Measurements from ENCODE around the gene TARDBP.
"Not testable (repeated sequence)": the region's sequence is repeated elsewhere in the genome, so short reads cannot be mapped to it uniquely, and the experiment has no call there.

TARDBP gene

GRCh38 chr1:11044086-11044848 lies 31.8 kb downstream of the TARDBP start:
- FAIRE-seq: no peak

GRCh38 chr1:11044849-11045427 lies 32.5 kb downstream of the TARDBP start:
- FAIRE-seq: no peak

GRCh38 chr1:11045428-11046269 lies 33.2 kb downstream of the TARDBP start:
- FAIRE-seq: no peak

DNA sequence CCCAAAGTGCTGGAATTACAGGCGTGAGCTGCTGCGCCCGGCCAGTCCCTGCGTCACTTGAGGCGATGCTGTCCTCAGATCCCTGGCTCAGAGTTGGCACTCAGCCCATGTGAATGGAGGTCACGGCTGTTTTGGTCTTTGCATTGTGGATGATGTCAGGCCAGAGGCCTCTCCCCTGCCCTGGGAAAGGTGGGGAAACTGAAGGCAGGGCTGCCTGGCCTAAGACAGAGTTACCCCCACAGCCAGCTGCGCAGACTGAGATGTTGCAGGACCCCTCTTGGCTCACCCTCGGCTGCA lies 33.8 kb downstream of the TARDBP start:
- no peak for FAIRE-seq

DNA sequence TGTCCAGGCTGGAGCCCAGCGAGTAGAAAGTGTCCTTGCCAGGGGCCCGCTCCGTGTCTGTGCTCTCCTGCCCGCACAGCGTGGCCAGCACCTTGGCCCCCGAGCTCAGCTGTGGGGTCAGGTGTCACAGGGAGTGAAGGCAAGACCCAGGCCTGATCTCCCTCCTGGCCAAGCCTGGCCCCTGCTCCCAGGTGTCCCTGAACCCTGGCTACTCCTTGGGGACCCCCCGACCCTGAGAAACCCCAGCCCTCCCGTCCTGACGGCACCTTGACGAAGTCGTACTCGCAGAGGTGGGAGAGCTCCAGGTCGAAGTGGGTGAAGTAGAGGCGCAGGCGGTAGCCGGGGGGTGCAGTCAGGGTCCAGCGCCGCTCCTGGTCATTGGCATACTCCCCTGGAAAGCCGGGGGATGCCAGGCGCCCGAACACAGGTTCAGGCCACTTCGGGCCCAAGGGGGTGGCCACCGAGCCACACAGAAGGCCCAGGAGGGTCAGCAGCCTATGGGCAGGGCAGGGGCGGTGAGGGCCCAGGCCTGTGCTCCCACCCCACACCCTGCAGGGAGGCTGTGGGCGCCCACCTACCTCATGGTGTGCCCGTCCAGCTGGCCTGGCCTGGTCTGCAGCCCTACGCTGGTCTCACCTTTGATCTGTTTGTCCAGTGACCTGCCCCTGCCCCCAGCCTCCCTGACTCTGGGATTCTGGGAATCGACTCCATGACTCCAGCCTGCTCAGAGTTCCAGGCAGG lies 34.3 kb downstream of the TARDBP start, which contains the start of gene MASP2:
TSS of gene MASP2 (minus strand) at position 615 of the 741 bp plus-strand sequence. CDS start at position 583, 32 bp downstream.
- FAIRE-seq: no peak

DNA sequence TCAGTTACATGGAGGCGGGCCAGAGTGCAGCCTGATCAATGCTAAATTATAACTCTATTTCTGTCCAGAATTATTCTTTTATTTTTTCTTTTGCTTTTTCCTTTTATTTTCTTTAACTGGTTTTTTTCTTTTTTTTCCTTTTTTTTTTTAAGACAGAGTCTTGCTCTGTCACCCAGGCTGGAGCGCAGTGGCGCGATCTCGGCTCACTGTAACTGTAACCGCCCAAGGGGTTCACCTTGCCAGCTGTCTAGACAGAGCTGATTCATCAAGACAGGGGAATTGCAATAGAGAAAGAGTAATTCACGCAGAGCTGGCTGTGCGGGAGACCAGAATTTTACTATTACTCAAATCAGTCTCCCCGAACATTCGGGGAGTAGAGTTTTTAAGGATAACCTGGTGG lies 38.7 kb downstream of the TARDBP start:
- not testable (repeated sequence) for FAIRE-seq

GRCh38 chr1:11051781-11052511 lies 39.5 kb downstream of the TARDBP start:
- no peak for FAIRE-seq

GRCh38 chr1:11052839-11053757 lies 40.6 kb downstream of the TARDBP start:
- FAIRE-seq: no peak

DNA sequence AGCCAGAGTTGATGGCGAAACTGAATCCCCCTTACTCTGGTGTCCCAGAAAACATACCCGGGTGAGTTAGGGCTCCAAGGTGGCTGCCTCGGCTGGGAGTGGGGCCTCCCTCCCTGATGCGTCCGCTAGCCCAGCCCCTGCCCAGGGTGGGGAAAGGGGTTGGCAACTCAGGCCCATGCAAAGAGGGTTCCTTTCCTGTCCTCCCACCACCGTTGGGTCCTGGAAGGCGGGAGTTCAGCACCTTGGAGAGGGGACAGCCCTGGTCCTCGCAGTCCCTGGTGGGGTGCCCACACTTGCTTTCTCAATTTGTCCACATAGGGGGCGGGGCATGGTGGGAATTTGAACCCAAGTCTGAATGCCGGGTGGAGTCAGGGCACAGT lies 41.3 kb downstream of the TARDBP start:
- FAIRE-seq: no peak

- no peak for FAIRE-seq
Measured at GRCh38 chr1:11054181-11054580, 41.7 kb downstream of the TARDBP start.

- FAIRE-seq: no peak
Measured at GRCh38 chr1:11054666-11055065, 42.2 kb downstream of the TARDBP start.

- FAIRE-seq: no peak
Measured at GRCh38 chr1:11055676-11056075, 43.2 kb downstream of the TARDBP start.

GRCh38 chr1:11056504-11056903 lies 44.0 kb downstream of the TARDBP start:
- no peak for FAIRE-seq

DNA sequence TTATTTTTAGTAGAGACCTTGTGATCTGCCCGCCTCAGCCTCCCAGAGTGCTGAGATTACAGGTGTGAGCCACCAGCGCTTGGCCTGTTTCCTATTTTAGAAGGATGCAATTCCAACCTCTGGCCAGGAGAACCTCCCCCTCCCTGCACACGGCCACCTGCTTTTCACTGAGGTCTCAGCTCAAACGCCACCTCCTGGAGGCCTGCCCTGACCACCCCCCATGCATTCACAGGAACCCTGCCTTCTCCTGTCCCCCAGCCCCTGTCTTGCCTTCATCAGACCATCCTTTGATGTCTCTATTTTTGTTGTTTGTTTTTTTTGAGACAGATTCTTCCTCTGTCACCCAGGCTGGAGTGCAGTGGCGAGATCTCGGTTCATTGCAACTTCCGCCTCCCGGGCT lies 45.0 kb downstream of the TARDBP start:
- no peak for FAIRE-seq

GRCh38 chr1:11058026-11058425 lies 45.6 kb downstream of the TARDBP start:
- FAIRE-seq: no peak

DNA sequence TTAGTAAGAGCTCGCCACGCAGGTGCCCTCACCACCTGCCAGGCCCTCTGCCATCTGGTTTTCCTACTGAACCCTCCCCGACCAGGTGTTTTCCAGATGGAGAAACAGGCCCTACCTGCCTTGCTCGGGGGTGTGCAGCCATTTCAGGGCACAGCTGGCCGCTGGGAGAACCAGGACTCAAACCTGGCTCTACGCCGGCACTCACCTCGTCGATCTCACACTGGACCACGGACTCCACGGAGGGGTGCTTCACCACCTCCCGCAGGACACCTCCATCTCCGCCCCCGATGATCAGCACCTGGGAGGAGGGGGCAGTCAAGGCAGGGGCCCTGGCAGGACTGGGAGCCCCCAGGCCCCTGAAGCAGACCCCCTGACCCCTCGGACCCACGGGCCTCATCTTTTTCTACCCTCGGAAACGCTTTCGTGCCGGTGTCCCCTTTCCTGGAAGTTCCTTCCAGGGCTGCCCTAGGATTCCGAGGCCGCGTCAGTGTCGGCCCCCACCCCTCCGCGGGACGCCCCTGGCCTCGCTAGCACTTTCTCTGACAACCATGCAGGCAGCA lies 46.2 kb downstream of the TARDBP start:
- FAIRE-seq: no peak

DNA sequence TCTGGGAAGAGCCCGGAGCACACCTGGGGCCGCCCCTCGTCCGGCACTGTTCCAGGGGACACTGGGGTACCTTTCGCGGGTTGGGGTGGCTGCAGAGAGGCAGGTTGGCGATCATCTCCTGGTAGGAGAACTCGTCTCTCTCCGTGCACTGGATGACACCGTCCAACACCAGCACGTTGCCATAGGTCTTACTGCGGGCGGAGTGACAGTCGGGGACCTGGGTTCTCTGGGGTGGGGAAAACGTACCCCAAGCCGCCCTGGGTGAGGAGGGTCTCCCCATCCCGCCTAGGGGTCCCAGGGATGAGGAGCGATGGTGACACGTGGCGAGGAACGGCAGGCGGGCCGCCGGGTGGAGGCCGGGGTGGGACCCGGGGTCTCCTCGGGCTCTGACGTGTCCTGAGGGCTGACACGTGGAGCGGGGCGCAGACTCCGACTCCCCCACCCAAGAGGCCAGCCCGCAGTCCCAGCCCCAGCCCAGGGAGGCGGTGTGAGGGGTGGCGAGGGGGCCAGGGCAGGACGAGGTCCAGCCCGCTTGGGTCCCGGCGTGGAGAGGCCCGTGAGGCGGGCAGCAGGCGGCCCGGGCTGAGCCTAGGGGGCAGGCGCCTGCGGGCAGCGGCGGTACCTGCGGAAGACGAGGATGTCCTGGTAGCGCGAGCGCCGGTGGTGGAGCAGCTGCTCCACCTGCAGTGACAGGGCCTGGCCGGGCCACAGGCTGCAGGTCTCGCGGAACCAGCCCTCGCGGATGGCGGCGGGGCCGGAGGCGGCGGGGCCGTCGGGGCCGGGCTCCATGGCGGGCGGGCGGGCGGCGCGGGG lies 46.9 kb downstream of the TARDBP start:
- FAIRE-seq: no peak

- no peak for FAIRE-seq
Measured at GRCh38 chr1:11059968-11060830, 47.7 kb downstream of the TARDBP start, which contains the start of gene SRM. Gene SRM, minus strand, starts transcription at chr1:11060018. Its CDS starts 75 bp downstream, at chr1:11059943.

All from endometrium (tissue), 2 donors.